ENCODE results near the gene SEPTIN11. TPM values are rescaled to one million over a fixed set of nuclear protein-coding genes. Genes with fewer than 3 reads are reported as not detected.

The SEPTIN11 gene
- total RNA-seq, 1 donor from 2014 or later: 149 TPM

- TF ChIP-seq, protein P1, sequence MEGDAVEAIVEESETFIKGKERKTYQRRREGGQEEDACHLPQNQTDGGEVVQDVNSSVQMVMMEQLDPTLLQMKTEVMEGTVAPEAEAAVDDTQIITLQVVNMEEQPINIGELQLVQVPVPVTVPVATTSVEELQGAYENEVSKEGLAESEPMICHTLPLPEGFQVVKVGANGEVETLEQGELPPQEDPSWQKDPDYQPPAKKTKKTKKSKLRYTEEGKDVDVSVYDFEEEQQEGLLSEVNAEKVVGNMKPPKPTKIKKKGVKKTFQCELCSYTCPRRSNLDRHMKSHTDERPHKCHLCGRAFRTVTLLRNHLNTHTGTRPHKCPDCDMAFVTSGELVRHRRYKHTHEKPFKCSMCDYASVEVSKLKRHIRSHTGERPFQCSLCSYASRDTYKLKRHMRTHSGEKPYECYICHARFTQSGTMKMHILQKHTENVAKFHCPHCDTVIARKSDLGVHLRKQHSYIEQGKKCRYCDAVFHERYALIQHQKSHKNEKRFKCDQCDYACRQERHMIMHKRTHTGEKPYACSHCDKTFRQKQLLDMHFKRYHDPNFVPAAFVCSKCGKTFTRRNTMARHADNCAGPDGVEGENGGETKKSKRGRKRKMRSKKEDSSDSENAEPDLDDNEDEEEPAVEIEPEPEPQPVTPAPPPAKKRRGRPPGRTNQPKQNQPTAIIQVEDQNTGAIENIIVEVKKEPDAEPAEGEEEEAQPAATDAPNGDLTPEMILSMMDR (conservative IDR thresholded peaks at IDR 0.05): no peak
- Mint-ChIP-seq H3K36me3 (peaks cover 8% of the 10 kb centered on the region), H3K9me3 (no peaks in the 10 kb centered on the region), H3K27me3 (no peaks in the 10 kb centered on the region), H3K27ac (peak overlapping the region; percentile 88), H3K4me1 (ENCODE audit: unreplicated experiment) (peaks cover 23% of the 10 kb centered on the region), H3K4me3 (peak overlapping the region; percentile 93)
- DNase-seq (ENCODE audit: extremely low spot score, unreplicated experiment): peak; percentile 79
Measured at GRCh38 chr4:76948443-76949275, 893 bp upstream of the SEPTIN11 start.

DNA sequence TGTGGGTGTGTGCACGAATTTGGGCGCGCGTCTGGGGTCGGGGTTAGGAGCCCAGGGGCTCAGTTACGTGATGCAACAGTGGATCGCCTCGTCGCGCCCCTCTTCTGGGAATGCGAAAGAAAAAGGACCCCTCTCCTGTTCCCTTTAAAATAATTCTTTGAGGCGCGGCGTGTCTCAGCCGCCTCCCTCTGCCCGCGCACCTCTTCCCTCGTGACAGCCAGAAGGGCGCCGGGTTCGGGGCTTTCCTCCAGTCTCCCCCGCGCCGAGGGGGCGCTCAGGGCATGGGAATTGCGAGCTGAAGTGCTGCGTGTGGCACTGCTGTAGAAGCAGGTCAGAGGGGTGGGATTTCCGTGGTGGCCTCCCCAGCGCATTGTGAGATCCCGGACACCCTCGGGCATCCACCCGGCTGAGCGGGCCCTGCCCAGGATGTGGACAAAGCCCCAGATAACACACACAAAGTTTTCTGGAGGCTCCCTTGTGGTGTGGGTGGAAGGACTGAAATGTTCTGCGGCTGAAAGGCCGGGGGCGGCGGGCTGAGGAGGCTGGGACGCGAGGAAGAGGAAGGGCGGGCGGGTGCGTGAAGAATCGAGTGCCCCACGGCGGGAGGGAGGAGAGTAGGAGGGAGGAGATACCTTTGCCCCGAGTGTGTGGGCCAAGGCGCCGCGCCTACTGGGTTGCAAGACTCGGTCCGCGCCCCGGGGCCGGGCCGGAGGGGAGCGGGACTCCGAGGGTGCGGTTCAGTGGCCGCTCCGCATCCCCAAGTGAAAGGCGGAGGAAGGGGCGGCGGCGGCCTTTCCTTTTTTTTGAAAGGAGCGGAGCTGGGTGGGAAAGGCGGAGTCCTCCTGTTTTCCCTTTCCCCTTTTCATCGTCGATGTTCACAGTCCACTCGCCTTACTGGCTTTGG is 752 bp downstream of the SEPTIN11 start:
- TF ChIP-seq, protein P1 (conservative IDR thresholded peaks at IDR 0.05): no peak
- Mint-ChIP-seq H3K4me3 (peak overlapping the region; percentile 93), H3K9me3 (no peaks in the 10 kb centered on the region), H3K27me3 (no peaks in the 10 kb centered on the region), H3K4me1 (ENCODE audit: unreplicated experiment) (peaks cover 36% of the 10 kb centered on the region), H3K36me3 (peaks cover 8% of the 10 kb centered on the region), H3K27ac (peak overlapping the region; percentile 76)
- DNase-seq (ENCODE audit: extremely low spot score, unreplicated experiment): peak; percentile 77

DNA sequence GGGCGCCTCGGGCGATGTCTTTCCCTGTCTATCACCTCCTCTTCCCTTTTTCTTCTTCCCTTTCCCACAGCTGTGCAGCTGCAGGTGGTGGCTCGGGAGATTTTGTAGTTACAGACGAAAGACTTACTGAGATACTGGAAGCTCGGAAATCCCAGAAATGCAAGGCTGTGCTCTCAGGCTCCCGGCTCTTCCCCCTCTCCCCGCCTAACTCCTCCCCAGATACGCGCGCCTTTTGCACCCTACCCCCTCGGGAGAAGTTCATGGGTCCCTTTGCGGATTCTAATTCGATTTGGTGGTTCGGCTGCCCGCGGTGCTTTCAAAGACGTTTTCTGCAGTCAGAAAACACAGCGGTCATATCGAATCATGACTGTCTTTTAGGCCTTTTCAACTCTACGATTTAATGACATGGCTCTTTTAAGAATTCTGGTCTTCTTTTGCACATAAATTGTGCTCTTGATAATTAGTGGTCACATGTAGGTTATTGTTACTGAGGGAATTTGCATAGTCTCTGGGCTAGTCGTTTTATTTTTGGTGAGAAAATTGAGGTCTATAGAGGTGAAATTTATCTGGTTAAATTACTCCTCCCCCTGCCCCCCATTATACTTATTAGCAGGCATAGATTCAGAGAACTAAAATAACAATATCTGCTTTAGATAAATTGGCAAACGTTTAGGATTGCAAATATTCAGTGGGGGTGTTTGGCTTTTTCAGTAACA is 1.6 kb downstream of the SEPTIN11 start:
- TF ChIP-seq, protein P1 (conservative IDR thresholded peaks at IDR 0.05): no peak
- H3K4me3 Mint-ChIP-seq: peak overlapping the region; percentile 93
- DNase-seq (ENCODE audit: extremely low spot score, unreplicated experiment): no peak
- H3K27me3 Mint-ChIP-seq: no peaks in the 10 kb centered on the region
- no peaks in the 10 kb centered on the region for H3K9me3 Mint-ChIP-seq
- H3K4me1 Mint-ChIP-seq (ENCODE audit: unreplicated experiment): peaks cover 42% of the 10 kb centered on the region
- peaks cover 12% of the 10 kb centered on the region for H3K36me3 Mint-ChIP-seq
- H3K27ac Mint-ChIP-seq: peak overlapping the region; percentile 76

- DNase-seq (ENCODE audit: extremely low spot score, unreplicated experiment): no peak
- peak overlapping the region; percentile 93 for H3K4me3 Mint-ChIP-seq
- H3K9me3 Mint-ChIP-seq: no peaks in the 10 kb centered on the region
- H3K4me1 Mint-ChIP-seq (ENCODE audit: unreplicated experiment): peaks cover 43% of the 10 kb centered on the region
- H3K27ac Mint-ChIP-seq: no peak overlapping the region
- H3K36me3 Mint-ChIP-seq: peaks cover 9% of the 10 kb centered on the region
- no peaks in the 10 kb centered on the region for H3K27me3 Mint-ChIP-seq
- TF ChIP-seq, protein P1 (conservative IDR thresholded peaks at IDR 0.05): no peak
Measured at GRCh38 chr4:76951672-76952010, 2.1 kb downstream of the SEPTIN11 start.

- peak overlapping the region; percentile 93 for H3K4me3 Mint-ChIP-seq
- H3K4me1 Mint-ChIP-seq (ENCODE audit: unreplicated experiment): peaks cover 45% of the 10 kb centered on the region
- no peaks in the 10 kb centered on the region for H3K9me3 Mint-ChIP-seq
- H3K27ac Mint-ChIP-seq: no peak overlapping the region
- H3K27me3 Mint-ChIP-seq: no peaks in the 10 kb centered on the region
- no peak for DNase-seq (ENCODE audit: extremely low spot score, unreplicated experiment)
- peaks cover 9% of the 10 kb centered on the region for H3K36me3 Mint-ChIP-seq
- TF ChIP-seq, protein P1 (conservative IDR thresholded peaks at IDR 0.05): no peak
Measured at GRCh38 chr4:76952071-76952470, 2.5 kb downstream of the SEPTIN11 start.
